H1 (cell line): ENCODE data around the gene RHOB. TPM values are rescaled to one million over a fixed set of nuclear protein-coding genes. Genes with fewer than 3 reads are reported as not detected.

Experiments used
- CTCF ChIA-PET: fragments of 300-600 bp; sonication (Branson Sonifier 250); formaldehyde crosslinking; loops from one replicate; lab custom pipeline; 2021; ENCODE audit not compliant: partially characterized antibody; lab: Charles Lee
- POLR2A ChIA-PET: fragments of 300-600 bp; sonication (Branson Sonifier 250); formaldehyde crosslinking; loops from one replicate; lab custom pipeline; 2021; ENCODE audit warnings: inconsistent platforms; ENCODE audit not compliant: partially characterized antibody; lab: Charles Lee
- DNase-seq, 2 experiments: peaks; one replicate each; pipeline versions ENCODE4 v3.0.0 to v3.0.0-alpha.2; 2010 to 2022; ENCODE audit warnings: low spot score in 2 of 2, low read depth in 1 of 2, mixed read lengths in 1 of 2
- FAIRE-seq: peaks from 2 replicates; lab custom pipeline; 2011; peaks lifted over from hg19 to GRCh38; lab: Jason Lieb, UNC
- H2AFZ ChIP-seq: 2 replicates; pipeline ENCODE4 v1.8.1; 2012; ENCODE audit warnings: low read length, inconsistent platforms
- H2AK5ac ChIP-seq: 2 replicates; pipeline ENCODE4 v1.6.1; 2013; ENCODE audit warnings: low read depth, low read length
- H2BK120ac ChIP-seq: replicated peaks from 2 replicates; pipeline ENCODE3; 2013; ENCODE audit warnings: low read depth, low read length, inconsistent platforms
- H2BK12ac ChIP-seq: 2 replicates; pipeline ENCODE4 v1.6.1; 2013; ENCODE audit warnings: low read depth, low read length
- H2BK15ac ChIP-seq: 2 replicates; pipeline ENCODE4 v1.6.1; 2013; ENCODE audit warnings: low read length
- H2BK20ac ChIP-seq: 2 replicates; pipeline ENCODE4 v1.6.1; 2013; ENCODE audit warnings: low read length
- H2BK5ac ChIP-seq: 2 replicates; pipeline ENCODE4 v1.6.1; 2013; ENCODE audit warnings: low read depth, low read length
- H3K14ac ChIP-seq: 2 replicates; pipeline ENCODE4 v1.6.1; 2013; ENCODE audit warnings: inconsistent platforms; ENCODE audit not compliant: insufficient read length
- H3K18ac ChIP-seq: 2 replicates; pipeline ENCODE4 v1.6.1; 2013; ENCODE audit warnings: low read length; ENCODE audit errors: extremely low read depth
- H3K23ac ChIP-seq: 2 replicates; pipeline ENCODE4 v1.6.1; 2013; ENCODE audit warnings: inconsistent platforms; ENCODE audit not compliant: insufficient read length
- H3K23me2 ChIP-seq: 2 replicates; pipeline ENCODE4 v1.6.1; 2013; ENCODE audit warnings: low read depth, low read length
- H3K27ac ChIP-seq: 2 replicates; pipeline ENCODE4 v1.6.1; 2011; ENCODE audit warnings: low read depth, low read length, inconsistent platforms
- H3K27me3 ChIP-seq, 4 experiments: replicated peaks in 1 of 4; 1 replicate in 1 of 4; 2 replicates in 3 of 4; pipeline versions ENCODE4 v1.6.1 to v1.8.1; 2011 to 2013; ENCODE audit warnings: low read length in 3 of 4, mild to moderate bottlenecking in 3 of 4, inconsistent platforms in 2 of 4, mixed read lengths in 2 of 4, moderate library complexity in 1 of 4; ENCODE audit not compliant: control insufficient read depth in 3 of 4, insufficient read depth in 3 of 4; ENCODE audit errors: extremely low read depth in 1 of 4
- H3K36me3 ChIP-seq, 4 experiments: 2 replicates each; pipeline versions ENCODE4 v1.6.1 to v1.8.1; 2011 to 2013; ENCODE audit warnings: mild to moderate bottlenecking in 4 of 4, low read length in 3 of 4, moderate library complexity in 2 of 4, control low read depth in 1 of 4, inconsistent platforms in 1 of 4; ENCODE audit not compliant: insufficient read depth in 4 of 4, control insufficient read depth in 2 of 4
- H3K4ac ChIP-seq: replicated peaks from 2 replicates; pipeline ENCODE3; 2013; ENCODE audit warnings: low read length, low read depth, mixed read lengths, inconsistent platforms; ENCODE audit not compliant: insufficient read length
- H3K4me1 ChIP-seq, 4 experiments: replicated peaks in 1 of 4; 1 replicate in 1 of 4; 2 replicates in 3 of 4; pipeline versions ENCODE4 v1.6.1 to v1.8.1; 2011 to 2013; ENCODE audit warnings: low read length in 3 of 4, inconsistent platforms in 2 of 4, mixed read lengths in 1 of 4; ENCODE audit not compliant: insufficient read depth in 4 of 4, control insufficient read depth in 3 of 4
- H3K4me2 ChIP-seq, 2 experiments: 2 replicates each; pipeline versions ENCODE4 v1.6.1 to v1.8.1; 2011 to 2013; ENCODE audit warnings: low read depth in 2 of 2, low read length in 2 of 2, control low read depth in 1 of 2, inconsistent platforms in 1 of 2, mild to moderate bottlenecking in 1 of 2; ENCODE audit not compliant: insufficient read depth in 1 of 2
- H3K4me3 ChIP-seq, 4 experiments: fragments of 200-600, 300-600 bp in 1 of 4; sonication (generic), shearing (Covaris generic), sonication (Bioruptor Twin) in 1 of 4; 2 replicates each; pipeline versions ENCODE4 v1.5.1 to v1.8.1; 2011 to 2016; ENCODE audit warnings: low read length in 4 of 4, low read depth in 3 of 4, control low read depth in 2 of 4, inconsistent platforms in 2 of 4, mild to moderate bottlenecking in 2 of 4, mixed read lengths in 1 of 4, moderate library complexity in 1 of 4; ENCODE audit not compliant: insufficient read depth in 2 of 4; ENCODE audit errors: extremely low read depth in 1 of 4
- H3K56ac ChIP-seq: replicated peaks from 2 replicates; pipeline ENCODE3; 2013; ENCODE audit warnings: low read depth, mild to moderate bottlenecking, mixed read lengths, low read length, inconsistent platforms; ENCODE audit not compliant: insufficient read length
- H3K79me1 ChIP-seq: 2 replicates; pipeline ENCODE4 v1.6.1; 2013; ENCODE audit warnings: low read depth, low read length, control low read depth
- H3K79me2 ChIP-seq, 2 experiments: 2 replicates each; pipeline versions ENCODE4 v1.6.1 to v1.8.1; 2012 to 2013; ENCODE audit warnings: low read length in 2 of 2, mild to moderate bottlenecking in 2 of 2, inconsistent platforms in 1 of 2; ENCODE audit not compliant: insufficient read depth in 2 of 2, control insufficient read depth in 1 of 2
- H3K9ac ChIP-seq, 4 experiments: replicated peaks in 1 of 4; 1 replicate in 1 of 4; 2 replicates in 3 of 4; pipeline versions ENCODE4 v1.6.1 to v1.8.1; 2011 to 2013; ENCODE audit warnings: low read depth in 3 of 4, low read length in 3 of 4, control low read depth in 2 of 4, mild to moderate bottlenecking in 2 of 4, moderate library complexity in 2 of 4, inconsistent platforms in 1 of 4; ENCODE audit errors: extremely low read depth in 1 of 4
- H3K9me3 ChIP-seq, 2 experiments: 2 replicates each; pipeline versions ENCODE4 v1.6.1 to v1.8.1; 2012 to 2013; ENCODE audit warnings: mild to moderate bottlenecking in 2 of 2, moderate library complexity in 2 of 2, control low read depth in 1 of 2, inconsistent platforms in 1 of 2, low read depth in 1 of 2, low read length in 1 of 2, mixed read lengths in 1 of 2; ENCODE audit not compliant: insufficient read depth in 2 of 2
- H4K20me1 ChIP-seq, 2 experiments: replicated peaks in 1 of 2; 2 replicates each; pipeline versions ENCODE3 to v1.8.1; 2011 to 2013; ENCODE audit warnings: inconsistent platforms in 2 of 2, low read length in 2 of 2, mild to moderate bottlenecking in 1 of 2; ENCODE audit not compliant: insufficient read depth in 2 of 2, control insufficient read depth in 1 of 2
- H4K5ac ChIP-seq: 2 replicates; pipeline ENCODE4 v1.6.1; 2013; ENCODE audit warnings: low read length, low read depth, mixed read lengths, inconsistent platforms; ENCODE audit not compliant: insufficient read length
- H4K8ac ChIP-seq: 2 replicates; pipeline ENCODE4 v1.8.0; 2013; ENCODE audit warnings: mild to moderate bottlenecking, moderate library complexity, low read length, inconsistent platforms; ENCODE audit not compliant: insufficient read depth; ENCODE audit errors: extremely low read depth
- H4K91ac ChIP-seq: replicated peaks from 2 replicates; pipeline ENCODE3; 2013; ENCODE audit warnings: low read length, mixed read lengths, inconsistent platforms; ENCODE audit not compliant: insufficient read length
- CBX8 ChIP-seq: fragments of 300-800, 300-1000 bp; sonication (generic); IDR thresholded peaks from 2 replicates; pipeline ENCODE4 v1.7.1; 2016; ENCODE audit warnings: low read depth, low read length, borderline replicate concordance
- CHD2 ChIP-seq: IDR thresholded peaks from 2 replicates; pipeline ENCODE4 v1.6.1; 2012; ENCODE audit warnings: low read length, improper control_type of control experiment
- CREB1 ChIP-seq: IDR thresholded peaks from 2 replicates; pipeline ENCODE4 v1.6.1; 2012; ENCODE audit warnings: inconsistent platforms
- EP300 ChIP-seq, 2 experiments: IDR thresholded peaks; 1 replicate in 1 of 2; 2 replicates in 1 of 2; pipeline ENCODE4 v1.6.1; 2011 to 2012; ENCODE audit warnings: low read depth in 2 of 2, low read length in 2 of 2, mild to moderate bottlenecking in 2 of 2, borderline replicate concordance in 1 of 2, inconsistent platforms in 1 of 2, moderate library complexity in 1 of 2
- FOSL1 ChIP-seq: IDR thresholded peaks from 2 replicates; pipeline ENCODE4 v1.6.1; 2011; ENCODE audit warnings: mild to moderate bottlenecking, low read depth, low read length, moderate library complexity; ENCODE audit not compliant: insufficient read depth
- KDM4A ChIP-seq: IDR thresholded peaks from one replicate; pipeline ENCODE4 v1.7.1; 2012; ENCODE audit warnings: low read depth, mild to moderate bottlenecking, moderate library complexity, low read length, inconsistent platforms; ENCODE audit not compliant: severe bottlenecking
- NANOG ChIP-seq: IDR thresholded peaks from 2 replicates; pipeline ENCODE4 v1.6.1; 2011; ENCODE audit warnings: low read length, low read depth, mild to moderate bottlenecking, inconsistent platforms; ENCODE audit not compliant: insufficient read depth, poor library complexity, severe bottlenecking
- POU5F1 ChIP-seq: IDR thresholded peaks from 2 replicates; pipeline ENCODE4 v1.6.1; 2011; ENCODE audit warnings: low read depth, mild to moderate bottlenecking, low read length, moderate library complexity
- SIN3A ChIP-seq, 2 experiments: IDR thresholded peaks in 1 of 2; conservative IDR thresholded peaks in 1 of 2; 2 replicates each; pipeline ENCODE4 v1.6.1; 2011 to 2012; ENCODE audit warnings: low read length in 2 of 2, improper control_type of control experiment in 1 of 2, low read depth in 1 of 2, mild to moderate bottlenecking in 1 of 2
- SP1 ChIP-seq: IDR thresholded peaks from 2 replicates; pipeline ENCODE4 v1.6.1; 2011; ENCODE audit warnings: low read depth, low read length
- SUZ12 ChIP-seq: fragments of 200-600 bp; sonication (generic); IDR thresholded peaks from 2 replicates; pipeline ENCODE4 v1.6.1; 2012; ENCODE audit warnings: mild to moderate bottlenecking, inconsistent platforms, low read length, moderate library complexity, mixed read lengths
- ZNF274 ChIP-seq: IDR thresholded peaks from 2 replicates; pipeline ENCODE4 v1.7.0; 2012; ENCODE audit warnings: low read length, borderline replicate concordance; ENCODE audit errors: extremely low read depth
- WGBS, 2 experiments: shearing (Covaris generic) in 1 of 2; methylation state at CpG; one replicate each; pipeline versions ENCODE4 v1.1.6 to v1.1.7; 2013 to 2015; ENCODE audit warnings: low lambda C conversion rate in 2 of 2, mixed read lengths in 2 of 2, inconsistent platforms in 1 of 2, low coverage in 1 of 2, missing lambda C conversion rate in 1 of 2; ENCODE audit not compliant: insufficient replicate concordance in 2 of 2, insufficient coverage in 1 of 2, insufficient read length in 1 of 2; ENCODE audit errors: extremely low coverage in 1 of 2, missing lambda C conversion rate in 1 of 2; 5-methylcytosine and 5-hydroxymethylcytosine counted together
- polyA plus RNA-seq, 7 experiments: library from polyadenylated mRNA; depleted of rRNA in 3 of 7; stranded (reverse) in 5 of 7; unstranded in 2 of 7; fragments of >200 nt in 5 of 7; fragments of 200-250 nt in 2 of 7; gene quantifications; 1 replicate in 5 of 7; 2 replicates in 1 of 7; 4 replicates in 1 of 7; pipeline versions ENCODE4 v1.2.1 to v1.2.3, GENCODE V29; 2011 to 2013; ENCODE audit warnings: missing spikeins in 2 of 7, mixed read lengths in 2 of 7
- total RNA-seq: library from RNA; stranded (reverse); fragmentation: NEBNext Ultra II Directional; extraction: Animal tissue kit (Norgen Biotek cat#: 25700); gene quantifications from 2 replicates; pipeline ENCODE4 v1.2.1, GENCODE V29; 2021

The RHOB gene
- total and polyA plus RNA-seq, 2 of the 8 experiments (the other 6 are each of a cell fraction or from before 2014, with no cell fraction given): 9.3 to 9.5 TPM

DNA sequence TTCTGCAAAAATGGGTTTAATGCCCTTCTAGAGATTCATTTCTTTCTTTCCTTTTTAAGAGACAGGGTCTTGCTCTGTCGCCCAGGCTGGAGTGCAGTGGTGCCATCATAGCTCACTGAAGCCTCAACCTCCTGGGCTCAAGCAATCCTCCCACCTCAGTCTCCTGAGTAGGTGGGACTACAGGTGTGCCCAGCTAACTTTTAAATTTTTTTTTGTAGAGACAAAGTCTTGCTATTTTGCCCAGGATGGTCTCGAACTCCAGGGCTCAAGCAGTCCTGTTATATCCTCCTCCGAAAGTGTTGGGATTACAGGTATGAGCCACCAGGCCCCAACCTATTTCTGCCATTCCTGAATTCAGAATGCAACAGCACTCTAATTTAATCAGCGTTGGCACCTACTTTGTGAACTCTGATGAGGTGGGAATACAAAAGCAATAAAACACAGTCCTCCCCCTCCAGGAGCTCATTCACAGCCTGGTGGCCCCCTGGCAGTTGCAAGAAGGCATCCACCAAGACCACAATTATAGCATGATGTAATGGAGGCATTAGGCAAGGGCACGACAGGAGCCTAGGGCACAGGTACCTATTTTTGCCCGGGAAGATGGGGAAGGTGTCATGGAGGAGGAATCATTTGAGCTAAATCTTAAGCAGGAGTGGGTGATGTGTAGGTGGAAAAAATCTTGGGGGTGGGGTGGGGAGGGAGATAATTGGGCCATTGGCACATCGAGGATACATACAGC lies 5.1 kb downstream of the RHOB start:
- no peak for FAIRE-seq

More for the DNA sequence above, 5.1 kb downstream of the RHOB start:
- H2BK5ac ChIP-seq: no peak overlapping the region
- POLR2A ChIA-PET: interaction anchor here (1.0 to 1.1 kb wide), 2 partner anchors 13 to 33 kb away, joined by 3 to 4 read pairs; no protein-coding TSS in a partner anchor
- no peak overlapping the region for H2AK5ac ChIP-seq
- peaks cover 12% of the 10 kb centered on the region in 2 experiments for H4K20me1 ChIP-seq
- WGBS, 2 experiments: 94% methylated on average over 7 of the region's 7 CpGs; no CpG with 5 or more reads in 1 of the 2 experiments
- TF ChIP-seq CBX8 (no peak), KDM4A (no peak), EP300 (IDR thresholded peaks at IDR 0.05; ENCODE audit: borderline replicate concordance in 1 of 2, low read depth in 2 of 2, low read length in 2 of 2) (no peak), CHD2 (no peak), SIN3A (conservative IDR thresholded peaks at IDR 0.05 in 1 of 2, IDR thresholded peaks at IDR 0.05 in 1 of 2; ENCODE audit: low read depth in 1 of 2, low read length in 2 of 2) (no peak), CREB1 (no peak), SUZ12 (no peak), SP1 (no peak), ZNF274 (no peak), POU5F1 (no peak), FOSL1 (no peak), NANOG (no peak)
- H3K4me3 ChIP-seq: no peak overlapping the region
- no peaks in the 10 kb centered on the region for H3K79me2 ChIP-seq
- H4K91ac ChIP-seq: no peak overlapping the region
- DNase-seq: no peak
- no peak overlapping the region for H3K14ac ChIP-seq
- no peak overlapping the region for H3K27ac ChIP-seq
- H2BK120ac ChIP-seq: no peak overlapping the region
- no peak overlapping the region for H2BK12ac ChIP-seq
- H3K27me3 ChIP-seq: peaks cover 13 to 51% (median 33%) of the 10 kb centered on the region in 4 experiments
- no peak overlapping the region for H3K56ac ChIP-seq
- H3K23ac ChIP-seq: no peak overlapping the region
- H4K8ac ChIP-seq: no peak overlapping the region
- H2AFZ ChIP-seq: no peak overlapping the region
- H3K4me1 ChIP-seq: peaks cover 9 to 15% (median 12%) of the 10 kb centered on the region in 4 experiments
- H2BK15ac ChIP-seq: no peak overlapping the region
- H4K5ac ChIP-seq: no peak overlapping the region
- CTCF ChIA-PET: interaction anchor here (0.5 to 13.5 kb wide), 32 partner anchors 8 to 224 kb away, joined by 3 to 367 read pairs (median 4); no protein-coding TSS in a partner anchor
- no peaks in the 10 kb centered on the region for H3K79me1 ChIP-seq
- H2BK20ac ChIP-seq: no peak overlapping the region
- H3K36me3 ChIP-seq: no peaks in the 10 kb centered on the region
- peaks cover 10% of the 10 kb centered on the region; the same call in 1 of the 2 replicates for H3K23me2 ChIP-seq
- no peak overlapping the region for H3K4ac ChIP-seq
- no peak overlapping the region for H3K9ac ChIP-seq
- H3K9me3 ChIP-seq: no peaks in the 10 kb centered on the region
- H3K18ac ChIP-seq: no peak overlapping the region
- no peak overlapping the region for H3K4me2 ChIP-seq
